Upper lobe of left lung (tissue), 6 donors: ENCODE data around the gene AP2A2. TPM values are rescaled to one million over a fixed set of nuclear protein-coding genes. Genes with fewer than 3 reads are reported as not detected.

Source experiments
- ATAC-seq, 2 donors: fragments of 200-7000 bp; cut with Tn5 transposase; one replicate each; pipeline ENCODE4 v1.9.1; 2022; ENCODE audit warnings: mild to moderate bottlenecking in 2 of 2, moderate library complexity in 2 of 2; ENCODE audit not compliant: low FRiP score in 2 of 2
- DNase-seq, 2 donors: peaks; one replicate each; pipeline ENCODE4 v3.0.0-alpha.2; 2019 to 2020
- H3K27ac ChIP-seq, 4 donors: fragments of 200-600 bp; sonication (generic); one replicate each; pipeline ENCODE4 v1.5.1; 2016 to 2019
- H3K27me3 ChIP-seq, 4 donors: fragments of 200-600 bp; sonication (generic); one replicate each; pipeline ENCODE4 v1.5.1; 2017 to 2019
- H3K36me3 ChIP-seq, 4 donors: fragments of 200-600 bp; sonication (generic); one replicate each; pipeline ENCODE4 v1.5.1; 2016 to 2019
- H3K4me1 ChIP-seq, 4 donors: fragments of 200-600 bp; sonication (generic); one replicate each; pipeline ENCODE4 v1.5.1; 2018 to 2019
- H3K4me3 ChIP-seq, 4 donors: fragments of 200-600 bp; sonication (generic); one replicate each; pipeline ENCODE4 v1.5.1; 2017 to 2019; ENCODE audit warnings: mild to moderate bottlenecking in 2 of 4, moderate library complexity in 1 of 4
- H3K9me3 ChIP-seq, 4 donors: fragments of 200-600 bp; sonication (generic); one replicate each; pipeline ENCODE4 v1.5.1; 2018 to 2019
- CTCF ChIP-seq, 6 experiments: fragments of 450-650 bp in 4 of 6; fragments of 200-600 bp in 2 of 6; sonication (generic) in 2 of 6; IDR thresholded peaks; one replicate each; pipeline ENCODE4 v1.5.1; 2016 to 2019; ENCODE audit warnings: antibody characterized with exemption in 6 of 6
- EP300 ChIP-seq, 4 donors: sonication (generic); formaldehyde crosslinking; IDR thresholded peaks; one replicate each; pipeline ENCODE4 v1.5.1; 2017; ENCODE audit warnings: antibody characterized with exemption in 4 of 4, control low read depth in 2 of 4
- POLR2A ChIP-seq, 4 donors: fragments of 450-650 bp; IDR thresholded peaks; one replicate each; pipeline ENCODE4 v1.5.1; 2016 to 2017; ENCODE audit warnings: antibody characterized with exemption in 4 of 4, mild to moderate bottlenecking in 2 of 4
- POLR2AphosphoS5 ChIP-seq, 2 donors: sonication (generic); formaldehyde crosslinking; IDR thresholded peaks; one replicate each; pipeline ENCODE4 v1.5.1; 2017; ENCODE audit warnings: antibody characterized with exemption in 2 of 2
- WGBS, 2 donors: methylation state at CpG; one replicate each; pipeline ENCODE4 v1.1.5; 2017 to 2018; 5-methylcytosine and 5-hydroxymethylcytosine counted together
- total RNA-seq, 6 donors: library from RNA; depleted of rRNA in 4 of 6; stranded (reverse); fragments of >200 nt in 4 of 6; gene quantifications; one replicate each; pipeline versions ENCODE4 v1.1.0 to v1.2.1, GENCODE V29; 2016 to 2021
- donor health status: DM: no; HTN: no; CAD: no; lungs with moderate emphysema.
- donor health status: DM: no; HTN: yes; CAD: no; lungs with severe emphysema.

AP2A2 gene
- total RNA-seq, 6 donors from 2014 or later, result 55.7 to 273 (median 103) TPM

GRCh38 chr11:1005928-1006327, 80.3 kb downstream of the AP2A2 start:
- Histone ChIP-seq H3K4me1 (no peaks in the 10 kb centered on the region), H3K9me3 (no peaks in the 10 kb centered on the region), H3K4me3 (no peak overlapping the region), H3K27ac (no peak overlapping the region), H3K36me3 (peaks cover 36 to 100% (median 88%) of the 10 kb centered on the region in 4 donors), H3K27me3 (no peaks in the 10 kb centered on the region)
- TF ChIP-seq POLR2A (IDR thresholded peaks at IDR 0.05) (no peak), POLR2AphosphoS5 (IDR thresholded peaks at IDR 0.05) (no peak), CTCF (IDR thresholded peaks at IDR 0.05) (no peak), EP300 (IDR thresholded peaks at IDR 0.05) (no peak)
- DNase-seq (peak in 1 of 2 donors; percentile 82), ATAC-seq (peak in 1 of 2 donors; percentile 40)
- WGBS, 2 donors, result 88 to 92% methylated on average over 8 to 21 of the region's 21 CpGs

- Histone ChIP-seq H3K9me3 (no peaks in the 10 kb centered on the region), H3K4me3 (no peak overlapping the region), H3K4me1 (no peaks in the 10 kb centered on the region), H3K27me3 (no peaks in the 10 kb centered on the region), H3K36me3 (peaks cover 40 to 100% (median 88%) of the 10 kb centered on the region in 4 donors), H3K27ac (no peak overlapping the region)
- WGBS, 2 donors, result 91 to 93% methylated on average over 13 of the region's 13 CpGs
- ATAC-seq (no peak), DNase-seq (no peak)
- TF ChIP-seq POLR2AphosphoS5 (IDR thresholded peaks at IDR 0.05) (no peak), CTCF (IDR thresholded peaks at IDR 0.05) (no peak), EP300 (IDR thresholded peaks at IDR 0.05) (no peak), POLR2A (IDR thresholded peaks at IDR 0.05) (no peak)
Observed at GRCh38 chr11:1006762-1007161, 81.1 kb downstream of the AP2A2 start.

- no peaks in the 10 kb centered on the region for H3K9me3 ChIP-seq
- 89 to 91% methylated on average over 10 of the region's 10 CpGs for WGBS, 2 donors
- no peak overlapping the region for H3K4me3 ChIP-seq
- no peaks in the 10 kb centered on the region for H3K27me3 ChIP-seq
- TF ChIP-seq POLR2AphosphoS5 (IDR thresholded peaks at IDR 0.05) (no peak), EP300 (IDR thresholded peaks at IDR 0.05) (no peak), CTCF (IDR thresholded peaks at IDR 0.05) (no peak), POLR2A (IDR thresholded peaks at IDR 0.05) (no peak)
- DNase-seq (peak in 1 of 2 donors; percentile 59), ATAC-seq (no peak)
- no peaks in the 10 kb centered on the region for H3K4me1 ChIP-seq
- no peak overlapping the region for H3K27ac ChIP-seq
- H3K36me3 ChIP-seq, result peaks cover 37 to 100% (median 88%) of the 10 kb centered on the region in 4 donors
Observed at GRCh38 chr11:1007279-1007678, 81.6 kb downstream of the AP2A2 start.

GRCh38 chr11:1008001-1008802, 82.5 kb downstream of the AP2A2 start:
- ATAC-seq (no peak), DNase-seq (peak in 1 of 2 donors; percentile 77)
- H3K9me3 ChIP-seq, result no peaks in the 10 kb centered on the region
- 90 to 94% methylated on average over 24 to 34 of the region's 38 CpGs for WGBS, 2 donors
- TF ChIP-seq POLR2AphosphoS5 (IDR thresholded peaks at IDR 0.05), result no peak
- no peak for TF ChIP-seq CTCF (IDR thresholded peaks at IDR 0.05)
- TF ChIP-seq POLR2A (IDR thresholded peaks at IDR 0.05), result no peak
- no peak for TF ChIP-seq EP300 (IDR thresholded peaks at IDR 0.05)
- no peaks in the 10 kb centered on the region for H3K27me3 ChIP-seq
- no peaks in the 10 kb centered on the region for H3K4me1 ChIP-seq
- no peak overlapping the region for H3K4me3 ChIP-seq
- no peak overlapping the region for H3K27ac ChIP-seq
- H3K36me3 ChIP-seq, result peaks cover 33 to 96% (median 86%) of the 10 kb centered on the region in 4 donors

- ATAC-seq, result no peak
- no peaks in the 10 kb centered on the region for H3K27me3 ChIP-seq
- H3K36me3 ChIP-seq, result peaks cover 33 to 96% (median 86%) of the 10 kb centered on the region in 4 donors
- 88 to 95% methylated on average over 11 of the region's 11 CpGs for WGBS, 2 donors
- TF ChIP-seq POLR2AphosphoS5 (IDR thresholded peaks at IDR 0.05) (no peak), CTCF (IDR thresholded peaks at IDR 0.05) (no peak), EP300 (IDR thresholded peaks at IDR 0.05) (no peak), POLR2A (IDR thresholded peaks at IDR 0.05) (no peak)
- H3K9me3 ChIP-seq, result no peaks in the 10 kb centered on the region
- peak in 1 of 2 donors; percentile 69 for DNase-seq
- H3K4me1 ChIP-seq, result no peaks in the 10 kb centered on the region
- no peak overlapping the region for H3K27ac ChIP-seq
- H3K4me3 ChIP-seq, result no peak overlapping the region
Observed at GRCh38 chr11:1008803-1009145, 83.1 kb downstream of the AP2A2 start.
